OCI-LY1 (cell line): ENCODE data around the gene ZNF655.
"Not testable (repeated sequence)": the region's sequence is repeated elsewhere in the genome, so short reads cannot be mapped to it uniquely, and the experiment has no call there.

Source experiments
- H2AFZ ChIP-seq: fragments of 200-600 bp; sonication (generic), shearing (Covaris generic); 2 replicates; pipeline ENCODE4 v1.6.0; 2014; ENCODE audit warnings: antibody characterized with exemption, mild to moderate bottlenecking, low read length
- H3F3A ChIP-seq: fragments of 200-600 bp; sonication (generic), shearing (Covaris generic); 2 replicates; pipeline ENCODE4 v1.6.0; 2014; ENCODE audit warnings: mild to moderate bottlenecking, antibody characterized with exemption, low read length, moderate library complexity; ENCODE audit not compliant: insufficient read depth
- H3K27ac ChIP-seq: fragments of 200-600 bp; sonication (generic); 2 replicates; pipeline ENCODE4 v1.5.1; 2014; ENCODE audit warnings: low read length, mixed run types, mild to moderate bottlenecking, low read depth; ENCODE audit not compliant: poor library complexity, severe bottlenecking
- H3K27me3 ChIP-seq: fragments of 200-600 bp; sonication (generic); 2 replicates; pipeline ENCODE4 v1.6.0; 2014; ENCODE audit warnings: antibody characterized with exemption, mild to moderate bottlenecking, low read length, moderate library complexity; ENCODE audit not compliant: insufficient read depth
- H3K36me3 ChIP-seq: fragments of 200-600 bp; sonication (generic); 2 replicates; pipeline ENCODE4 v1.6.1; 2014; ENCODE audit warnings: mild to moderate bottlenecking, antibody characterized with exemption, low read length, moderate library complexity, mixed read lengths; ENCODE audit not compliant: insufficient read depth
- H3K4me1 ChIP-seq: fragments of 200-600 bp; sonication (generic); 2 replicates; pipeline ENCODE4 v1.5.1; 2014; ENCODE audit warnings: mild to moderate bottlenecking, low read length, moderate library complexity; ENCODE audit not compliant: insufficient read depth, severe bottlenecking
- H3K4me2 ChIP-seq: fragments of 200-600 bp; sonication (generic), shearing (Covaris generic); 2 replicates; pipeline ENCODE4 v1.6.1; 2014; ENCODE audit warnings: low read length
- H3K4me3 ChIP-seq: fragments of 200-600 bp; sonication (generic); 2 replicates; pipeline ENCODE4 v1.5.1; 2014; ENCODE audit warnings: low read length, low read depth, mild to moderate bottlenecking, mixed read lengths; ENCODE audit not compliant: poor library complexity, severe bottlenecking
- H3K79me2 ChIP-seq: fragments of 200-600 bp; shearing (Covaris generic); 2 replicates; pipeline ENCODE4 v1.6.1; 2016; ENCODE audit warnings: mixed run types, low read length, mixed read lengths; ENCODE audit not compliant: insufficient read depth
- H3K9ac ChIP-seq: fragments of 200-600 bp; sonication (generic), shearing (Covaris generic); 2 replicates; pipeline ENCODE4 v1.6.1; 2014; ENCODE audit warnings: mild to moderate bottlenecking, low read length, mixed read lengths
- H3K9me2 ChIP-seq: fragments of 200-600 bp; sonication (generic), shearing (Covaris generic); 2 replicates; pipeline ENCODE4 v1.6.1; 2014; ENCODE audit warnings: low read depth, mild to moderate bottlenecking, low read length, mixed read lengths
- H3K9me3 ChIP-seq: fragments of 200-600 bp; shearing (Covaris generic); 2 replicates; pipeline ENCODE4 v1.6.1; 2014; ENCODE audit warnings: low read length, mixed read lengths
- H4K20me1 ChIP-seq: fragments of 200-600 bp; sonication (generic), shearing (Covaris generic); 2 replicates; pipeline ENCODE4 v1.6.0; 2016; ENCODE audit warnings: mild to moderate bottlenecking, low read length; ENCODE audit not compliant: insufficient read depth
- CTCF ChIP-seq: fragments of 200-600 bp; sonication (generic), shearing (Covaris generic); IDR thresholded peaks from 2 replicates; pipeline ENCODE4 v1.5.1; 2017; ENCODE audit warnings: mild to moderate bottlenecking, antibody characterized with exemption, low read length, moderate library complexity, mixed read lengths
- EZH2 ChIP-seq: fragments of 200-600 bp; sonication (generic), shearing (Covaris generic); IDR thresholded peaks from 2 replicates; pipeline ENCODE4 v1.8.0; 2017; ENCODE audit warnings: borderline replicate concordance, mixed run types, mild to moderate bottlenecking, antibody characterized with exemption, low read length, moderate library complexity, mixed read lengths

The ZNF655 gene

GRCh38 chr7:99562114-99562784, 3.8 kb downstream of the ZNF655 start:
- H3K4me2 ChIP-seq = no peak overlapping the region
- no peaks in the 10 kb centered on the region for H3K27me3 ChIP-seq
- H4K20me1 ChIP-seq = no peaks in the 10 kb centered on the region
- H3K4me3 ChIP-seq = no peak overlapping the region
- peaks cover 65% of the 10 kb centered on the region for H3K36me3 ChIP-seq
- no peaks in the 10 kb centered on the region for H3K9me2 ChIP-seq
- H3K79me2 ChIP-seq = peaks cover 30% of the 10 kb centered on the region
- H2AFZ ChIP-seq = no peak overlapping the region
- no peaks in the 10 kb centered on the region for H3F3A ChIP-seq
- H3K4me1 ChIP-seq = peaks cover 17% of the 10 kb centered on the region
- no peaks in the 10 kb centered on the region for H3K9me3 ChIP-seq
- no peak overlapping the region for H3K27ac ChIP-seq
- TF ChIP-seq EZH2 (no peak), CTCF (no peak)
- no peak overlapping the region for H3K9ac ChIP-seq

- Histone ChIP-seq H3K9me2 (no peaks in the 10 kb centered on the region), H3K4me2 (no peak overlapping the region), H2AFZ (no peak overlapping the region), H3K4me3 (no peak overlapping the region), H3K9ac (no peak overlapping the region), H3K27ac (no peak overlapping the region), H3K4me1 (peaks cover 13% of the 10 kb centered on the region), H3K79me2 (peaks cover 24% of the 10 kb centered on the region), H3K36me3 (peaks cover 71% of the 10 kb centered on the region), H3K27me3 (no peaks in the 10 kb centered on the region), H3K9me3 (no peaks in the 10 kb centered on the region), H3F3A (no peaks in the 10 kb centered on the region), H4K20me1 (no peaks in the 10 kb centered on the region)
- TF ChIP-seq CTCF (no peak), EZH2 (no peak)
Observed at GRCh38 chr7:99562832-99563231, 4.4 kb downstream of the ZNF655 start.

- H3K36me3 ChIP-seq = peaks cover 77% of the 10 kb centered on the region
- H3K4me2 ChIP-seq = no peak overlapping the region
- no peak overlapping the region for H3K27ac ChIP-seq
- H3K27me3 ChIP-seq = no peaks in the 10 kb centered on the region
- peaks cover 20% of the 10 kb centered on the region for H3K79me2 ChIP-seq
- no peak overlapping the region for H3K4me3 ChIP-seq
- no peaks in the 10 kb centered on the region for H4K20me1 ChIP-seq
- H3K4me1 ChIP-seq = peaks cover 13% of the 10 kb centered on the region
- H2AFZ ChIP-seq = no peak overlapping the region
- no peak for TF ChIP-seq CTCF
- H3K9ac ChIP-seq = no peak overlapping the region
- no peaks in the 10 kb centered on the region for H3F3A ChIP-seq
- H3K9me2 ChIP-seq = no peaks in the 10 kb centered on the region
- H3K9me3 ChIP-seq = no peaks in the 10 kb centered on the region
Observed at GRCh38 chr7:99563650-99564049, 5.2 kb downstream of the ZNF655 start.

- not testable (repeated sequence) for H3K9ac ChIP-seq, H2AFZ ChIP-seq, H3K4me3 ChIP-seq, H3K79me2 ChIP-seq, H3K27me3 ChIP-seq, H3K27ac ChIP-seq, H3F3A ChIP-seq, H4K20me1 ChIP-seq, H3K9me2 ChIP-seq, H3K4me1 ChIP-seq, H3K9me3 ChIP-seq, H3K4me2 ChIP-seq
- peaks cover 90% of the 10 kb centered on the region for H3K36me3 ChIP-seq
Observed at GRCh38 chr7:99568770-99569169, 10.3 kb downstream of the ZNF655 start.
